Stimulated activated CD8-positive, alpha-beta memory T cell treated with anti-CD3 and anti-CD28 coated beads, Interleukin-15, amount 100 ng/mL, for 4 hours (primary cell): ENCODE data around the gene EXOC3L1.

Source experiments
- DNase-seq, 2 donors: peaks; one replicate each; pipeline ENCODE4 v3.0.0-alpha.2; 2020; ENCODE audit warnings: low read depth in 2 of 2

The EXOC3L1 gene

GRCh38 chr16:67149276-67150046 is 40.5 kb downstream of the EXOC3L1 start:
- no peak for DNase-seq

DNA sequence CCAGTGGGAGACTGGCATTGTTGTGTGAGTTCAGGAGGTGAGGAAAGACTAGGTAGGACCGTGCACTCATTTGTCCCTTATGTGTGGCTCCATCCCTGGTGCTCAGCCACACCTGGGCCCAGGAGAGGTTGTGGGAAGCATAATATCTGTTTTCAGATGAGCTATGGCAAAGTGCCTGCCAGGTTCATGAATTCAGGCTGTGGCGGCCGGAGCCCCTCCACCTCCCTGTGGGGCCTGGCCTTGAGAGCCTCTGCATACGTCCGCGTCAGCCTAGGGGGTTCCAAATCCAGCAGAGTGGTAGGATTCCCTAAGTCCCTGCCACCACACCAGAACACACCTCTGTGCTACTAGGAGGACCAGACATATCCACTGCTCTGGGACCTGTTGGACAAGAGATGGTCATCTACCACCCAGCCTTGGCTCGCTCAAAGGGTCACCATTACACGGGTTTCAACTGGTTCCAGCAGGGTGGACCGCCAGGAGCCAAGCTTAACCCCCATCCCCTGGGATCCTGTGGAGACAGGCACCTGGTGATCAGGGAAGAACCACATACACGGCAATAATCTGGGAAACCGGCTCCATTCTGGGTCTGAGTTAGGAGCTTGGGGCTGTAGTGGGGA is 41.2 kb downstream of the EXOC3L1 start:
- DNase-seq: no peak

- no peak for DNase-seq
Observed at GRCh38 chr16:67148221-67148620, 41.7 kb downstream of the EXOC3L1 start.

DNA sequence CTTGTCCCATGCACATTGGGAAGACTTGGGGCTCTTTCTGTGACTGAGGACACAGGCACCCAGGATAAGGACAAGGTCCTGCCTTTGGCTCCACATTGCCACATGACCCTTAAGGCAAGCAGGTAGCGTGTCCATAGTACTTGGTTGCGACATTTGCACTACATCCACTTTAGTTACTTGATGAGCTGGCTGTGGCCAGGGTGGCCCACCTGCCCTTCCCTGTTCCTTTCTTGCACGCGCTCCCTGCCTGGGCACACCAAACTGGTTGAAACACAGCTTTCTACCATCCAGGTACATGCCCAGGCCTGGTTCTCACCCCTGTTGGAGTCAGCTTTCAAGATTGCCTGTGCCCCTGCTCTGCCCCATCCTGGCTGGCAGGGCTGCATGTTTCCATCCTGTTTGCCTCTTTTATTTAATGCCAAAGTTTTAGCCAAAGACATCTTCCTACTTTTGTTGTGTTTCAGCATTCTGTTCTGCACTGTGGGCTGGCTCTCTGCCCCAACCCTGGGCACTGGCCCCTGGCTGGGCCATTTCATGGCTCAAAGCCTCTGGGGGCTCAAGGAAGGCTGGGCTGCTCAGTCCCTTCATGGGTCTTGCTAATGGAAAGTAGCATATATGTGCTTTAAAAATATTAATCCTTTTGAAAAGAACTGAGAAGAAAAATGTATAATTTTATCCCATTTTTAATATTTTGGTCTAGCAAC is 42.3 kb downstream of the EXOC3L1 start:
- DNase-seq: no peak

GRCh38 chr16:67146523-67147357 is 43.2 kb downstream of the EXOC3L1 start:
- DNase-seq: no peak

- DNase-seq: no peak
Observed at GRCh38 chr16:67145746-67146145, 44.2 kb downstream of the EXOC3L1 start.

DNA sequence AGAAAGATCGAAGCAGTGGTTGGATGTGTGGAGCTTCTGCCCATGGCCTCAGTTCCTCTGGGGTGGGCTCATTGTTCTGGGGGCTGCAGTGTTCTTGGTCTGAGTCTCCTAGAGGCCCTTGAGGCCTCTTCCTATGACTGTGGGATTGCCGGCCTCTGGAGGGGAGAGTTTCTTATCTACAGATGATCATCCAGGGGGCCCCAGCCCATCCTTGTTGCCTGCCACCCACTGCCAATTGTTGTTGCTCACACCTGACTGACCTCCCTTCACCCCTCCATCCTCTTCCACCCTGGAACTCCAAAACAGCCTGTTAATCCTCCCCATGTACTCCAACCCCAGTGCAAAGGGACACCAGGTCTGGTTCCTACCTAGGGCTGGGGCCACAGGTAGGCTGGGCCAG is 45.0 kb downstream of the EXOC3L1 start:
- no peak for DNase-seq

- DNase-seq: no peak
Observed at GRCh38 chr16:67142342-67142741, 47.6 kb downstream of the EXOC3L1 start.

- no peak for DNase-seq
Observed at GRCh38 chr16:67141391-67141790, 48.5 kb downstream of the EXOC3L1 start.

DNA sequence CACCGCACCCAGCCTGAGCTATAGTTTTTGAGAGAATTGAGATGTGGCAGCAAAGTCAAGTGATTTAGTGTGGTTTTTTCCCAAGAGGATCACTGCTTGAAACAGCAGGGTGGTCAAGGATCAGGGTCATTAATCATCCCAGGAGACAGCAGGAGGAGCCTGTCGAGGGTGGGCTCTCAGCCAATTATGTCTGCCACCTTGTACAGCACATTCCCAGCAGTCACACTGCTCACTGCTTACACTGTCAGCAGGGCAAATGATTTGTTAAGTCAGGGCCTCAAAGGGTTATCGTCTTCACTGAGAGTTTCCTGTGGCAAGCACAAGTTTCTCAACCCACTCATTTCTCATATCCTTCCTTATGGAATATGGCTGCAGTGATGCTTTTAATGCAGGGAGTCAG is 52.3 kb downstream of the EXOC3L1 start:
- DNase-seq: no peak
